Measurements from ENCODE around the gene TUT4.

The TUT4 gene

DNA sequence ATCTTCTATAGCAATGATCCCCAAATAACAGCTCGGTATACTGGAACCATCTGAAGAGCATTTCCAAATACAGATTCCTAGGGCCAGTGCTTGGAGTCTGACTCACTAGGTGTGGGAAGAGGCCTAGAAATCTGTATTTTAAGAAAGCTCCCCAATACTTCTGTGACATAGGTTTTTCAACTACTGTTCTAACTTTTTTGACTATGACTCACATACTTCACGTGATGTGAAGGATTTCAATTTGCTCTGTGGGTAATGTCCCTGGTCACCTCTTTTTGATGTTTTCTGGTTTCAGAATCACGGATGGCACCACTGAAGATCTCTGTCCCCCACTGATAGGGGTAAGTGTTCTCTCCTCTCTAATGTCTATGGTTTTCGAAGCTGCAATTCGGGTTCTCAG, 159.7 kb downstream of the TUT4 start:
- H3K4me3 ChIP-seq (ENCODE audit: low read length): no peak overlapping the region
- TF ChIP-seq, protein P1, sequence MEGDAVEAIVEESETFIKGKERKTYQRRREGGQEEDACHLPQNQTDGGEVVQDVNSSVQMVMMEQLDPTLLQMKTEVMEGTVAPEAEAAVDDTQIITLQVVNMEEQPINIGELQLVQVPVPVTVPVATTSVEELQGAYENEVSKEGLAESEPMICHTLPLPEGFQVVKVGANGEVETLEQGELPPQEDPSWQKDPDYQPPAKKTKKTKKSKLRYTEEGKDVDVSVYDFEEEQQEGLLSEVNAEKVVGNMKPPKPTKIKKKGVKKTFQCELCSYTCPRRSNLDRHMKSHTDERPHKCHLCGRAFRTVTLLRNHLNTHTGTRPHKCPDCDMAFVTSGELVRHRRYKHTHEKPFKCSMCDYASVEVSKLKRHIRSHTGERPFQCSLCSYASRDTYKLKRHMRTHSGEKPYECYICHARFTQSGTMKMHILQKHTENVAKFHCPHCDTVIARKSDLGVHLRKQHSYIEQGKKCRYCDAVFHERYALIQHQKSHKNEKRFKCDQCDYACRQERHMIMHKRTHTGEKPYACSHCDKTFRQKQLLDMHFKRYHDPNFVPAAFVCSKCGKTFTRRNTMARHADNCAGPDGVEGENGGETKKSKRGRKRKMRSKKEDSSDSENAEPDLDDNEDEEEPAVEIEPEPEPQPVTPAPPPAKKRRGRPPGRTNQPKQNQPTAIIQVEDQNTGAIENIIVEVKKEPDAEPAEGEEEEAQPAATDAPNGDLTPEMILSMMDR (IDR thresholded peaks at IDR 0.05; ENCODE audit: insufficient read depth, low read depth, low read length, missing control alignments): no peak
- no peak for DNase-seq (ENCODE audit: low read depth)

DNA sequence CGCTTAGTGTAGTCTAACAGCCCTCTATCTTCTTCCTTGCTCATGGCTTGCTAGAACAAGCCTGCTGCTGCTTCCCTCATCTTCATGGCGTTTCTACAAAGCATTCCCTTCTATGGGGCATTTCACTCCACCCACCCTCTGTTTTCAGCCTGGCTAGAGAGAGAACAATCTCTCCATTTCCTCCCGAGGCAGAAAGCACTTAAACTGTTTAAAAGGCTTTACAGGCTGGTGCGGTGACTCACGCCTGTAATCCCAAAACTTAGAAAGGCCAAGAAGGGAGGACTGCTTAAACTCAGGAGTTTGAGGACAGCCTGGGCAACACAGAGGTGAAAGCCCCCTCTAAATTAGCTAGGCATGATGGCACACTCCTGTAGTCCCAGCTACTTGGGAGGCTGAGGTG, 166.4 kb downstream of the TUT4 start:
- no peak overlapping the region for H3K4me3 ChIP-seq (ENCODE audit: low read length)
- TF ChIP-seq, protein P1 (IDR thresholded peaks at IDR 0.05; ENCODE audit: insufficient read depth, low read depth, low read length, missing control alignments): no peak
- DNase-seq (ENCODE audit: low read depth): peak; percentile 30

DNA sequence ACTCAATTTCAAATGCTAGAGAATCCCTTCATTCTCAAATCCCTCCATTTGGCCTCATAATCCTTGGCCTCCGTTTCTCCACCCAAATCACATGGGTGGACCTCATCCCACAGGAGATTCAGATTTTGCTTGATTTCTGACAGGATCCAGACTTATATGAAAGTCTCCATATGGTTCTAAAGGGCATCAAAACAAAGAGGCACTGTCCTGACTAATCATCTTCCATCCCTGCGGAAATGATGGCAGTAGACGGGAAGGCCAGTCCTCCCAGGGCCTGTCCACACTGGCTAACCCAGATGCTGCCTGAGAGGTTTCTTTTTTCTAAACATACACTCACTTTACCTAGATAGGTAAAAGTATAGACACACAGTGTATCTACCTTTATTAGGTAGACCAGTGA, 167.5 kb downstream of the TUT4 start:
- TF ChIP-seq, protein P1 (IDR thresholded peaks at IDR 0.05; ENCODE audit: insufficient read depth, low read depth, low read length, missing control alignments): no peak
- no peak for DNase-seq (ENCODE audit: low read depth)
- no peak overlapping the region for H3K4me3 ChIP-seq (ENCODE audit: low read length)
